DMS53 (cell line): Measurements from ENCODE around the gene SPDYE2.
"Not testable (repeated sequence)": the region's sequence is repeated elsewhere in the genome, so short reads cannot be mapped to it uniquely, and the experiment has no call there.

Experiments used
- DNase-seq: peaks from one replicate; lab custom pipeline; 2025; lab: John Stamatoyannopoulos, UW

Gene SPDYE2

GRCh38 chr7:102550808-102551422 lies at the start of gene SPDYE2:
TSS of gene SPDYE2 (plus strand) at chr7:102551226. CDS start at chr7:102553256, 2,030 bp downstream.
- not testable (repeated sequence) for DNase-seq

- DNase-seq: not testable (repeated sequence)
Measured at GRCh38 chr7:102503141-102503540, 47.9 kb upstream of the SPDYE2 start.

GRCh38 chr7:102505298-102506185 lies 45.5 kb upstream of the SPDYE2 start:
- DNase-seq: not testable (repeated sequence)

GRCh38 chr7:102507410-102508088 lies 43.5 kb upstream of the SPDYE2 start:
- DNase-seq: not testable (repeated sequence)

GRCh38 chr7:102510575-102510974 lies 40.5 kb upstream of the SPDYE2 start:
- not testable (repeated sequence) for DNase-seq

GRCh38 chr7:102511860-102512522 lies 39.0 kb upstream of the SPDYE2 start:
- not testable (repeated sequence) for DNase-seq

- not testable (repeated sequence) for DNase-seq
Measured at GRCh38 chr7:102512642-102513221, 38.3 kb upstream of the SPDYE2 start.

GRCh38 chr7:102514881-102515721 lies 35.9 kb upstream of the SPDYE2 start:
- not testable (repeated sequence) for DNase-seq

- not testable (repeated sequence) for DNase-seq
Measured at GRCh38 chr7:102515889-102516288, 35.1 kb upstream of the SPDYE2 start.

GRCh38 chr7:102516951-102517350 lies 34.1 kb upstream of the SPDYE2 start:
- DNase-seq: not testable (repeated sequence)

- DNase-seq: not testable (repeated sequence)
Measured at GRCh38 chr7:102517550-102518147, 33.4 kb upstream of the SPDYE2 start, which contains the start of gene RASA4B. TSS of gene RASA4B (minus strand) at chr7:102517777. CDS start at chr7:102517710, 67 bp downstream.

- not testable (repeated sequence) for DNase-seq
Measured at GRCh38 chr7:102520797-102521196, 30.2 kb upstream of the SPDYE2 start.

- DNase-seq: not testable (repeated sequence)
Measured at GRCh38 chr7:102524803-102525202, 26.2 kb upstream of the SPDYE2 start.

- not testable (repeated sequence) for DNase-seq
Measured at GRCh38 chr7:102527182-102527581, 23.8 kb upstream of the SPDYE2 start.

GRCh38 chr7:102527822-102528793 lies 22.9 kb upstream of the SPDYE2 start:
- DNase-seq: not testable (repeated sequence)

- DNase-seq: not testable (repeated sequence)
Measured at GRCh38 chr7:102531583-102531982, 19.4 kb upstream of the SPDYE2 start.

- not testable (repeated sequence) for DNase-seq
Measured at GRCh38 chr7:102532127-102532526, 18.9 kb upstream of the SPDYE2 start.

- not testable (repeated sequence) for DNase-seq
Measured at GRCh38 chr7:102535062-102535615, 15.9 kb upstream of the SPDYE2 start.
